K562 (cell line): ENCODE results near the gene NEURL1B. TPM values are rescaled to one million over a fixed set of nuclear protein-coding genes. Genes with fewer than 3 reads are reported as not detected.
A peak's percentile ranks its signal among the peaks of the same experiment; 100 is the strongest.
"Not testable (repeated sequence)": the region's sequence is repeated elsewhere in the genome, so short reads cannot be mapped to it uniquely, and the experiment has no call there.

Experiments
- ATAC-seq: fragments of 200-7000 bp; cut with Tn5 transposase; 3 replicates; pipeline ENCODE4 v1.9.1; 2020; ENCODE audit warnings: moderate library complexity
- BruUV-seq: library from RNA; stranded (reverse); fragments of 400-500 nt; replicated peaks from 2 replicates; lab custom pipeline; 2021; lab: Mats Ljungman, UMichigan
- CTCF ChIA-PET: fragments of 300-600 bp; formaldehyde crosslinking; extraction: SDS; loops from one replicate; lab custom pipeline; 2021; ENCODE audit warnings: low intra/inter-chr PET ratio; lab: Yijun Ruan, JAX
- POLR2A ChIA-PET: fragments of 300-600, 350-650 bp; sonication (Branson Sonifier 250); formaldehyde crosslinking; extraction: SDS; loops from one replicate; lab custom pipeline; 2021; ENCODE audit warnings: antibody characterized with exemption, inconsistent platforms; lab: Yijun Ruan, JAX
- DNase-seq, 4 experiments: peaks; one replicate each; pipeline versions ENCODE4 v3.0.0 to v3.0.0-alpha.2; 2011 to 2018; ENCODE audit warnings: low spot score in 3 of 4, mixed read lengths in 3 of 4; ENCODE audit errors: extremely low read depth in 1 of 4
- FAIRE-seq: peaks from 2 replicates; lab custom pipeline; 2011; peaks lifted over from hg19 to GRCh38; lab: Jason Lieb, UNC
- H2AFZ ChIP-seq: 2 replicates; pipeline ENCODE4 v1.6.0; 2011; ENCODE audit warnings: low read depth, low read length, control low read depth, inconsistent platforms
- H3K27ac ChIP-seq: fragments of 200-600 bp; 3 replicates; pipeline ENCODE4 v1.8.0; 2011; ENCODE audit warnings: low read depth, mild to moderate bottlenecking, control low read depth, inconsistent platforms, low read length, moderate library complexity, mixed read lengths; ENCODE audit errors: extremely low read depth
- H3K27me3 ChIP-seq, 2 experiments: fragments of 300-600 bp in 1 of 2; 2 replicates in 1 of 2; 3 replicates in 1 of 2; pipeline versions ENCODE4 v1.6.0 to v1.8.0; 2011; ENCODE audit warnings: inconsistent platforms in 2 of 2, low read length in 2 of 2, mild to moderate bottlenecking in 1 of 2, mixed read lengths in 1 of 2, moderate library complexity in 1 of 2; ENCODE audit not compliant: control insufficient read depth in 2 of 2, insufficient read depth in 2 of 2
- H3K36me3 ChIP-seq: fragments of 300-600 bp; 3 replicates; pipeline ENCODE4 v1.8.0; 2011; ENCODE audit warnings: mild to moderate bottlenecking, low read length, inconsistent platforms; ENCODE audit not compliant: control insufficient read depth, insufficient read depth
- H3K4me1 ChIP-seq, 2 experiments: fragments of 200-600 bp in 1 of 2; replicated peaks in 1 of 2; 2 replicates in 1 of 2; 3 replicates in 1 of 2; pipeline versions ENCODE4 v1.5.1 to v1.8.0; 2011; ENCODE audit warnings: inconsistent platforms in 2 of 2, low read length in 2 of 2, mild to moderate bottlenecking in 1 of 2, mixed read lengths in 1 of 2, moderate library complexity in 1 of 2; ENCODE audit not compliant: control insufficient read depth in 2 of 2, insufficient read depth in 2 of 2
- H3K4me2 ChIP-seq: 2 replicates; pipeline ENCODE4 v1.6.1; 2011; ENCODE audit warnings: low read length, control low read depth, inconsistent platforms, mixed read lengths; ENCODE audit not compliant: insufficient read depth
- H3K4me3 ChIP-seq: fragments of 200-600 bp; sonication (generic), shearing (Covaris generic); 2 replicates; pipeline ENCODE4 v1.5.1; 2016; ENCODE audit warnings: control low read depth, inconsistent platforms
- H3K79me2 ChIP-seq: fragments of 200-600 bp; 3 replicates; pipeline ENCODE4 v1.8.0; 2011; ENCODE audit warnings: low read length, inconsistent platforms; ENCODE audit not compliant: control insufficient read depth, insufficient read depth
- H3K9ac ChIP-seq, 2 experiments: 2 replicates each; pipeline versions ENCODE4 v1.6.0 to v1.6.1; 2011; ENCODE audit warnings: low read depth in 2 of 2, low read length in 2 of 2, control low read depth in 1 of 2, inconsistent platforms in 1 of 2, mild to moderate bottlenecking in 1 of 2, mixed read lengths in 1 of 2; ENCODE audit not compliant: insufficient read depth in 1 of 2
- H3K9me1 ChIP-seq: one replicate; pipeline ENCODE4 v1.6.0; 2011; ENCODE audit warnings: inconsistent platforms, mild to moderate bottlenecking, low read length, moderate library complexity; ENCODE audit not compliant: control insufficient read depth, insufficient read depth
- H3K9me3 ChIP-seq: replicated peaks from 2 replicates; pipeline ENCODE4 v1.5.1; 2011; ENCODE audit warnings: low read depth, low read length, inconsistent platforms; ENCODE audit not compliant: control insufficient read depth, insufficient read depth
- H4K20me1 ChIP-seq: replicated peaks from 2 replicates; pipeline ENCODE4 v1.6.1; 2011; ENCODE audit warnings: low read length, inconsistent platforms, mixed read lengths; ENCODE audit not compliant: control insufficient read depth, insufficient read depth
- ZNF274 ChIP-seq: IDR thresholded peaks from 2 replicates; pipeline ENCODE4 v1.6.1; 2011; ENCODE audit warnings: low read depth, mild to moderate bottlenecking, low read length, moderate library complexity, borderline replicate concordance
- ZNF668 ChIP-seq: fragments of 250-450 bp; sonication (Bioruptor Pico); IDR thresholded peaks from 2 replicates; pipeline ENCODE4 v1.8.0; 2022; ENCODE audit warnings: mild to moderate bottlenecking, inconsistent platforms
- WGBS: fragments of 100-300 bp; shearing (Covaris generic); methylation state at CpG from one replicate; pipeline ENCODE4 v1.1.6; 2016; ENCODE audit warnings: low coverage, mixed read lengths; ENCODE audit not compliant: insufficient coverage; ENCODE audit errors: missing lambda C conversion rate; 5-methylcytosine and 5-hydroxymethylcytosine counted together
- in situ Hi-C: fragments of 300-500 bp; cut with MboI; formaldehyde crosslinking; loops from 4 replicates; pipeline ENCODE4 v1.15.0; 2018; ENCODE audit warnings: inconsistent platforms, mixed read lengths
- intact Hi-C: fragments of 100-400 bp; cut with micrococcal nuclease; formaldehyde crosslinking; loops from 2 replicates; pipeline ENCODE4 v1.14.2; 2022
- polyA plus RNA-seq, 8 experiments: library from polyadenylated mRNA; depleted of rRNA in 4 of 8; stranded (reverse) in 5 of 8; unstranded in 3 of 8; fragments of >200 nt; fragmentation: Nextera tagmentation in 2 of 8; fragmentation: Illumina TruSeq in 1 of 8; extraction: Ambion mirVana in 2 of 8; extraction: Trizol in 1 of 8; gene quantifications; 2 replicates each; pipeline versions ENCODE4 v1.2.1 to v1.2.3, GENCODE V29; 2011 to 2014; ENCODE audit warnings: inconsistent platforms in 1 of 8, missing spikeins in 1 of 8
- total RNA-seq, 7 experiments: library from RNA; depleted of rRNA in 6 of 7; stranded (reverse); fragments of >200 nt in 6 of 7; fragmentation: Illumina TruSeq in 2 of 7; extraction: Trizol in 2 of 7; gene quantifications; 2 replicates each; pipeline versions ENCODE4 v1.2.1 to v1.2.3, GENCODE V29; 2011 to 2021; ENCODE audit warnings: low replicate concordance in 1 of 7
- TF ChIP-seq, protein P1 (sequence below), 2 experiments: fragments of 450-650 bp; formaldehyde crosslinking in 1 of 2; IDR thresholded peaks; 2 replicates each; pipeline versions ENCODE4 v1.4.0 to v1.6.1; 2014 to 2020; ENCODE audit warnings: mild to moderate bottlenecking in 2 of 2, borderline replicate concordance in 1 of 2, low read depth in 1 of 2

NEURL1B gene
- total and polyA plus RNA-seq, 9 of the 15 experiments (the other 6 are each of a cell fraction or from before 2014, with no cell fraction given) = 0.04 TPM; not detected in 8

DNA sequence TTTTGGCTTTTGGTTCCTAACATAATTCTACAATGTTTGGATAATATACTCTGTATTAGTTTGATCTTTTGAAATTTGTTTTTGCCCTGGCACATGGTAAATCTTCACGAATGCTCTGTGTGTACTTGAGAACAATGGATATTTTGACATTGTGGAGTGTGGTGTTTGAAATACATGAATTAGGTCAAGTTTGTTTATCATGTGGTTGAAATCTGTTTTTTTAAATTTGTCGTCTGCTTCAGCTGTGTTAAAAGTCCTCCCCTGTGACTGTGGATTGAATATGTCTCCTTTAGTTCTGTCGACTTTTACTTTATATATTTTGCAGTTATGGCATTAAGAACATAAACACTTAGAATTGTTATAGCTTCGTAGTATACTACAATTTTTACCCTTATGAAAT, 69.6 kb downstream of the NEURL1B start:
- ATAC-seq (no peak), FAIRE-seq (no peak), DNase-seq (no peak)
- ChIA-PET POLR2A (interaction anchor here (0.6 kb wide), 1 partner anchor 13 kb away, joined by 4 read pairs; no protein-coding TSS in a partner anchor), CTCF (interaction anchor here (0.6 to 5.1 kb wide), 2 partner anchors 221 to 1956 kb away, joined by 3 to 60 read pairs; no protein-coding TSS in a partner anchor)
- Histone ChIP-seq H3K79me2 (no peaks in the 10 kb centered on the region), H3K9me3 (no peaks in the 10 kb centered on the region), H3K4me2 (no peak overlapping the region), H4K20me1 (no peaks in the 10 kb centered on the region; the same call in 1 of the 2 replicates), H3K27ac (no peak overlapping the region), H3K4me1 (peaks cover 3 to 6% of the 10 kb centered on the region in 2 experiments; a peak in 1 of 5 replicates), H3K9me1 (no peaks in the 10 kb centered on the region), H3K27me3 (peaks cover 2 to 26% of the 10 kb centered on the region in 2 experiments; a peak in 3 of 5 replicates), H3K9ac (no peak overlapping the region), H3K36me3 (no peaks in the 10 kb centered on the region), H2AFZ (no peak overlapping the region), H3K4me3 (no peak overlapping the region)
- intact Hi-C loops = no loop called here
- BruUV-seq = no TSS peak
- in situ Hi-C loops = loop anchor here (25.0 kb wide), 1 partner anchor 1602 kb away; no protein-coding TSS in a partner anchor
- 2% methylated on average over 4 of the region's 4 CpGs for WGBS
- TF ChIP-seq ZNF668 (CRISPR knock-in tag) (no peak), ZNF274 (no peak)

DNA sequence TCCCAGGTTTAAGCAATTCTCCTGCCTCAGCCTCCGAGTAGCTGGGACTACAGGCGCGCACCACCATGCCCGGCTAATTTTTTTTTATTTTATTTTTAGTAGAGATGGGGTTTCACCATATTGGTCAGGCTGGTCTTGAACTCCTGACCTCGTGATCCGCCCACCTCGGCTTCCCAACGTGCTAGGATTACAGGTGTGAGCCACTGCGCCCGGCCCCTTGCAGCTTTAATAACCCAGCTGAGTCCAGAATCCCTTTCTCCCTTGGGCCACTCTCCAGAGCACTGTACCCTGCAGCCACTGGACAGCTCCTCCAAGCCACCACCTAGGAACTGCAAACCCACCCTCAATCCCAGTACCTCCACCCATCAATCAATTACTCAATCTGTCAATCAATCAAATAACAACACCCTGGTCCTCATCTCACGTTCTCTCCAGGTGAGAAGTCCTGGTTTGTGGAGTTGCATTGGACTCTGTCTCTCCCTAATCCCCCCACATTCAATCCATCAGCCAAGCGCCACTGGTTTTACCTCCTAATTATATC, 70.3 kb downstream of the NEURL1B start:
- H3K9me3 ChIP-seq, intact Hi-C loops, DNase-seq, FAIRE-seq, H3K4me1 ChIP-seq, H2AFZ ChIP-seq, BruUV-seq, H3K9me1 ChIP-seq, H3K27ac ChIP-seq, H3K4me2 ChIP-seq, H4K20me1 ChIP-seq, H3K9ac ChIP-seq, H3K79me2 ChIP-seq, H3K4me3 ChIP-seq, ATAC-seq, H3K36me3 ChIP-seq: not testable (repeated sequence)
- POLR2A ChIA-PET = interaction anchor here (0.6 kb wide), 1 partner anchor 14 kb away, joined by 4 read pairs; no protein-coding TSS in a partner anchor
- CTCF ChIA-PET = interaction anchor here (1.5 to 5.1 kb wide), 2 partner anchors 218 to 221 kb away, joined by 8 to 60 read pairs; no protein-coding TSS in a partner anchor
- TF ChIP-seq, protein P1, sequence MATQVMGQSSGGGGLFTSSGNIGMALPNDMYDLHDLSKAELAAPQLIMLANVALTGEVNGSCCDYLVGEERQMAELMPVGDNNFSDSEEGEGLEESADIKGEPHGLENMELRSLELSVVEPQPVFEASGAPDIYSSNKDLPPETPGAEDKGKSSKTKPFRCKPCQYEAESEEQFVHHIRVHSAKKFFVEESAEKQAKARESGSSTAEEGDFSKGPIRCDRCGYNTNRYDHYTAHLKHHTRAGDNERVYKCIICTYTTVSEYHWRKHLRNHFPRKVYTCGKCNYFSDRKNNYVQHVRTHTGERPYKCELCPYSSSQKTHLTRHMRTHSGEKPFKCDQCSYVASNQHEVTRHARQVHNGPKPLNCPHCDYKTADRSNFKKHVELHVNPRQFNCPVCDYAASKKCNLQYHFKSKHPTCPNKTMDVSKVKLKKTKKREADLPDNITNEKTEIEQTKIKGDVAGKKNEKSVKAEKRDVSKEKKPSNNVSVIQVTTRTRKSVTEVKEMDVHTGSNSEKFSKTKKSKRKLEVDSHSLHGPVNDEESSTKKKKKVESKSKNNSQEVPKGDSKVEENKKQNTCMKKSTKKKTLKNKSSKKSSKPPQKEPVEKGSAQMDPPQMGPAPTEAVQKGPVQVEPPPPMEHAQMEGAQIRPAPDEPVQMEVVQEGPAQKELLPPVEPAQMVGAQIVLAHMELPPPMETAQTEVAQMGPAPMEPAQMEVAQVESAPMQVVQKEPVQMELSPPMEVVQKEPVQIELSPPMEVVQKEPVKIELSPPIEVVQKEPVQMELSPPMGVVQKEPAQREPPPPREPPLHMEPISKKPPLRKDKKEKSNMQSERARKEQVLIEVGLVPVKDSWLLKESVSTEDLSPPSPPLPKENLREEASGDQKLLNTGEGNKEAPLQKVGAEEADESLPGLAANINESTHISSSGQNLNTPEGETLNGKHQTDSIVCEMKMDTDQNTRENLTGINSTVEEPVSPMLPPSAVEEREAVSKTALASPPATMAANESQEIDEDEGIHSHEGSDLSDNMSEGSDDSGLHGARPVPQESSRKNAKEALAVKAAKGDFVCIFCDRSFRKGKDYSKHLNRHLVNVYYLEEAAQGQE (IDR thresholded peaks at IDR 0.05; ENCODE audit: borderline replicate concordance) = 0 out of 2 replicates have a peak, but pooled peaks have one; percentile 27
- TF ChIP-seq, protein P1 (CRISPR knock-in tag; IDR thresholded peaks at IDR 0.05; ENCODE audit: low read depth) = not testable (repeated sequence)
- H3K27me3 ChIP-seq = peaks cover 2 to 26% of the 10 kb centered on the region in 2 experiments; a peak in 3 of 5 replicates
- WGBS = 11% methylated on average over 9 of the region's 12 CpGs
- in situ Hi-C loops = loop anchor here (25.0 kb wide), 1 partner anchor 1601 kb away; no protein-coding TSS in a partner anchor
